DND-41 (cell line): ENCODE data around the gene CFAP92.

Experiments used
- ATAC-seq: fragments of 200-7000 bp; cut with Tn5 transposase; 3 replicates; pipeline ENCODE4 v1.9.1; 2021; ENCODE audit warnings: low read depth; ENCODE audit not compliant: insufficient read depth
- DNase-seq: peaks from one replicate; pipeline ENCODE4 v3.0.0-alpha.2; 2020
- H2AFZ ChIP-seq: 2 replicates; pipeline ENCODE4 v1.6.0; 2012; ENCODE audit warnings: low read depth, low read length
- H3K27ac ChIP-seq: 2 replicates; pipeline ENCODE4 v1.5.1; 2012; ENCODE audit warnings: low read length, inconsistent platforms
- H3K27me3 ChIP-seq: fragments of 200-600 bp; sonication (generic); 2 replicates; pipeline ENCODE4 v1.6.0; 2012; ENCODE audit warnings: low read length, mild to moderate bottlenecking, inconsistent platforms; ENCODE audit not compliant: insufficient read depth, poor library complexity
- H3K36me3 ChIP-seq: 2 replicates; pipeline ENCODE4 v1.5.1; 2012; ENCODE audit warnings: low read length, inconsistent platforms; ENCODE audit not compliant: insufficient read depth
- H3K4me1 ChIP-seq: 2 replicates; pipeline ENCODE4 v1.5.1; 2012; ENCODE audit warnings: mild to moderate bottlenecking, low read length; ENCODE audit not compliant: insufficient read depth
- H3K4me2 ChIP-seq: 2 replicates; pipeline ENCODE4 v1.6.0; 2012; ENCODE audit warnings: mild to moderate bottlenecking, moderate library complexity, low read length, inconsistent platforms; ENCODE audit not compliant: insufficient read depth
- H3K4me3 ChIP-seq, 2 experiments: fragments of 200-600 bp in 1 of 2; shearing (Covaris generic) in 1 of 2; 2 replicates each; pipeline ENCODE4 v1.5.1; 2012 to 2016; ENCODE audit warnings: inconsistent platforms in 2 of 2, low read length in 2 of 2, mild to moderate bottlenecking in 2 of 2, low read depth in 1 of 2, moderate library complexity in 1 of 2
- H3K79me2 ChIP-seq: 2 replicates; pipeline ENCODE4 v1.6.0; 2012; ENCODE audit warnings: low read length, inconsistent platforms; ENCODE audit not compliant: insufficient read depth
- H3K9ac ChIP-seq: 2 replicates; pipeline ENCODE4 v1.6.0; 2012; ENCODE audit warnings: low read depth, mild to moderate bottlenecking, inconsistent platforms, low read length, moderate library complexity
- H3K9me3 ChIP-seq: 2 replicates; pipeline ENCODE4 v1.5.1; 2012; ENCODE audit warnings: low read length, moderate library complexity, mild to moderate bottlenecking, inconsistent platforms; ENCODE audit not compliant: insufficient read depth, severe bottlenecking
- H4K20me1 ChIP-seq: 2 replicates; pipeline ENCODE4 v1.6.0; 2012; ENCODE audit warnings: low read length; ENCODE audit not compliant: insufficient read depth
- EZH2 ChIP-seq: IDR thresholded peaks from 3 replicates; pipeline ENCODE4 v1.6.1; 2012; ENCODE audit warnings: borderline replicate concordance, low read depth, mild to moderate bottlenecking, moderate library complexity, low read length, inconsistent platforms; ENCODE audit not compliant: severe bottlenecking
- TF ChIP-seq, protein P1 (sequence below): IDR thresholded peaks from 2 replicates; pipeline ENCODE4 v1.5.1; 2012; ENCODE audit warnings: borderline replicate concordance, low read length, moderate library complexity, mild to moderate bottlenecking; ENCODE audit not compliant: poor library complexity, severe bottlenecking; ENCODE audit errors: extremely low read depth

The CFAP92 gene

DNA sequence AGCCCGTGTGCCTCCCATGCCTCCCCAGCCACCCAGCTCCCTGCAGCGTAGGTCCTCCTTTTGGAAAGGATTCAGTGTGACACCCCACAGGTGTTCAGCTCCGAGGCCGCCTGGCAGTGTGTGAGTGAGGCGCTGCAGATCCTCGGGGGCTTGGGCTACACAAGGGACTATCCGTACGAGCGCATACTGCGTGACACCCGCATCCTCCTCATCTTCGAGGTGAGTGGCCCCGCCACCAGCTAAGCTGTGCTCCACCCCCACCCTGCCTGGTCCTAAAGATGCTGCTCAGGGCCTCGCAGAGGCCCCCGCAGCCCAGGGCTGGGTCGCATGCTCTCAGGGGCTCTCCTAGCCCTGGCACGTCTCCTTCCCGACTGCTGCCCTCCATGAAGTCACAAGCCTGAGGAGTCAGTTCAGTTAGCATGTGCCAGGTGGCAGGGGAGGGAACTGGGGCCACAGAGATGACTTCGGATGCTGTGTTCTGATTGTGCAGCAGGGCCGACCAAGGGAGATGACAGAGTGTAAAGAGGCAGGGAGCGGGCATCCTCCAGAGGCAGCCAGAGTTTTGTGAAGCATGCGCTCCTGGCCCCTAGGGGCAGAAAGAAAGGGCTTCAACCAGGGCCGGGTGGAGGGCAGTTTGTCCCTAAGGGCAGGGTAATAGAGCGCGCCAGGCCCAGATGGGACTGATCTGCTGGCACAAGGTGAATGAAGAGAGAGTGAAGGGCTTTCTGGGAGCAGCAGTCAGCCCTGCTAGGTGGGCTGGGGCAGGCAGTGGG, 87.7 kb downstream of the CFAP92 start:
- no peak overlapping the region for H2AFZ ChIP-seq
- H3K4me2 ChIP-seq: no peak overlapping the region
- H3K79me2 ChIP-seq: no peaks in the 10 kb centered on the region
- H3K27me3 ChIP-seq: no peaks in the 10 kb centered on the region
- ATAC-seq (no peak), DNase-seq (no peak)
- H3K27ac ChIP-seq: no peak overlapping the region
- H3K4me3 ChIP-seq: no peak overlapping the region
- H3K4me1 ChIP-seq: no peaks in the 10 kb centered on the region
- H3K36me3 ChIP-seq: peaks cover 100% of the 10 kb centered on the region
- H4K20me1 ChIP-seq: peaks cover 7% of the 10 kb centered on the region
- H3K9me3 ChIP-seq: no peaks in the 10 kb centered on the region
- no peak overlapping the region for H3K9ac ChIP-seq
- no peak for TF ChIP-seq EZH2
- TF ChIP-seq, protein P1, sequence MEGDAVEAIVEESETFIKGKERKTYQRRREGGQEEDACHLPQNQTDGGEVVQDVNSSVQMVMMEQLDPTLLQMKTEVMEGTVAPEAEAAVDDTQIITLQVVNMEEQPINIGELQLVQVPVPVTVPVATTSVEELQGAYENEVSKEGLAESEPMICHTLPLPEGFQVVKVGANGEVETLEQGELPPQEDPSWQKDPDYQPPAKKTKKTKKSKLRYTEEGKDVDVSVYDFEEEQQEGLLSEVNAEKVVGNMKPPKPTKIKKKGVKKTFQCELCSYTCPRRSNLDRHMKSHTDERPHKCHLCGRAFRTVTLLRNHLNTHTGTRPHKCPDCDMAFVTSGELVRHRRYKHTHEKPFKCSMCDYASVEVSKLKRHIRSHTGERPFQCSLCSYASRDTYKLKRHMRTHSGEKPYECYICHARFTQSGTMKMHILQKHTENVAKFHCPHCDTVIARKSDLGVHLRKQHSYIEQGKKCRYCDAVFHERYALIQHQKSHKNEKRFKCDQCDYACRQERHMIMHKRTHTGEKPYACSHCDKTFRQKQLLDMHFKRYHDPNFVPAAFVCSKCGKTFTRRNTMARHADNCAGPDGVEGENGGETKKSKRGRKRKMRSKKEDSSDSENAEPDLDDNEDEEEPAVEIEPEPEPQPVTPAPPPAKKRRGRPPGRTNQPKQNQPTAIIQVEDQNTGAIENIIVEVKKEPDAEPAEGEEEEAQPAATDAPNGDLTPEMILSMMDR: no peak

DNA sequence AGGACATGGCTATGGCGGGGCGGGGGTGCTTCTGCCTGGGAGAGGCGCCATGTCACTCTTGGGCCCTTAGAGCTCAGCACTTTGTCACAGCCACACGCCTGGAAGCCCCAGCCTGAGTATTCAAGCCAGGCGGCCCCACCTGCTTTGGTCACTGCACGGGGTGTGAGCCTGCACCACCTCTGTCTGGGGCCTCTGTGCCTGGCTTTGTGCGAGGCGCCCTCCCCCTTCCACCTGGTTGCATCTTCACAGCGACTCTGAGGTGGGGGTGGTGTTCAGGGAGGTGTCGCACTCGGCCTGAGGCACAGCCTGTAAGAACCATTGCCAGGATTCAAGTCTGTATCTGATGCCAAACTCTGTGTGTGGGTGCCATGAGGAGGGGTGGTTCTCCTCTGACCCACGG, 90.4 kb downstream of the CFAP92 start:
- Histone ChIP-seq H3K27ac (no peak overlapping the region), H3K79me2 (no peaks in the 10 kb centered on the region), H3K4me3 (no peak overlapping the region), H2AFZ (no peak overlapping the region), H4K20me1 (peaks cover 7% of the 10 kb centered on the region), H3K36me3 (peaks cover 98% of the 10 kb centered on the region), H3K9ac (no peak overlapping the region), H3K27me3 (no peaks in the 10 kb centered on the region), H3K4me1 (no peaks in the 10 kb centered on the region), H3K4me2 (no peak overlapping the region), H3K9me3 (no peaks in the 10 kb centered on the region)
- no peak for DNase-seq
- TF ChIP-seq, protein P1: no peak
- no peak for TF ChIP-seq EZH2
- no peak for ATAC-seq

DNA sequence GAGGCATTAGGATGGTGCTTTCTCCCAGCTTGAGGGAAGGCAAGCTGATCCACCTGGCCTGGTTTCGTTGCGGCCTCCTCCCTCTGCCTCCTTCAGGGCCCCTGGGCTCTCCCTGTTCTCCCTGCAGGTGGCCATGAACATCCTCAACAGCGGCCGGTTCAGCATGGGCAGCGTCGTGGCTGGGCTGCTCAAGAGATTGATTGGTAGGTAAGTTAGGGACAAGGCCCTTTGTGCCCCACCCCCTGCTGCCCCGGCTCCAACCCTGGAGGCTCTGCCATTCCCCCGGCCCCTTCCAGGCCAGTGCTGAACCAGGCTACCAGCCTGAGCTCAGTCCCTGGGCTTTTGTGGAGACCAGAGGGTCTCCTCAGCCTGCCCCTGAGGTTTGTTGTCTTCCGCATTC, 91.5 kb downstream of the CFAP92 start:
- no peaks in the 10 kb centered on the region for H3K4me1 ChIP-seq
- TF ChIP-seq EZH2: no peak
- TF ChIP-seq, protein P1: no peak
- DNase-seq (no peak), ATAC-seq (no peak)
- no peaks in the 10 kb centered on the region for H3K27me3 ChIP-seq
- peaks cover 98% of the 10 kb centered on the region for H3K36me3 ChIP-seq
- H3K9ac ChIP-seq: no peak overlapping the region; the same call in 1 of the 2 replicates
- H3K9me3 ChIP-seq: no peaks in the 10 kb centered on the region
- no peak overlapping the region for H3K27ac ChIP-seq
- H2AFZ ChIP-seq: no peak overlapping the region
- H3K4me2 ChIP-seq: no peak overlapping the region
- H3K4me3 ChIP-seq: no peak overlapping the region
- H3K79me2 ChIP-seq: no peaks in the 10 kb centered on the region
- peaks cover 7% of the 10 kb centered on the region for H4K20me1 ChIP-seq
